A549 (cell line): Measurements from ENCODE around the gene VAPB. TPM values are rescaled to one million over a fixed set of nuclear protein-coding genes. Genes with fewer than 3 reads are reported as not detected.

Experiments
- ATAC-seq, 2 experiments: fragments of 200-7000 bp in 1 of 2; fragments of >200 bp in 1 of 2; cut with Nextera tagmentation in 1 of 2; cut with Tn5 transposase in 1 of 2; 3 replicates each; pipeline versions ENCODE4 v1.8.0 to v1.9.1; 2018 to 2020; ENCODE audit warnings: mild to moderate bottlenecking in 1 of 2, moderate library complexity in 1 of 2
- CTCF ChIA-PET: fragments of 300-600 bp; sonication (Branson Sonifier 250); formaldehyde crosslinking; extraction: SDS; loops from one replicate; lab custom pipeline; 2021; ENCODE audit warnings: antibody characterized with exemption, inconsistent platforms; lab: Yijun Ruan, JAX
- POLR2A ChIA-PET: fragments of 350-600 bp; formaldehyde crosslinking; extraction: SDS; loops from one replicate; lab custom pipeline; 2021; ENCODE audit warnings: antibody characterized with exemption, inconsistent platforms; lab: Yijun Ruan, JAX
- DNase-seq, 2 experiments: peaks; one replicate each; pipeline versions ENCODE4 v3.0.0 to v3.0.0-alpha.2; 2011 to 2016; ENCODE audit warnings: low read depth in 1 of 2, low spot score in 1 of 2
- FAIRE-seq: peaks from 2 replicates; lab custom pipeline; 2011; peaks lifted over from hg19 to GRCh38; lab: Jason Lieb, UNC
- H3K27ac ChIP-seq, 2 experiments: fragments of >200 bp; sonication (Bioruptor Twin); formaldehyde crosslinking; 3 replicates each; pipeline ENCODE4 v1.5.1; 2016 to 2017
- H3K4me1 ChIP-seq: fragments of >200 bp; sonication (Bioruptor Twin); formaldehyde crosslinking; 3 replicates; pipeline ENCODE4 v1.6.1; 2016
- H3K4me2 ChIP-seq: fragments of >200 bp; sonication (Bioruptor Twin); formaldehyde crosslinking; 3 replicates; pipeline ENCODE4 v1.6.1; 2016
- H3K4me3 ChIP-seq: fragments of >200 bp; sonication (Bioruptor Twin); formaldehyde crosslinking; 3 replicates; pipeline ENCODE4 v1.5.1; 2016
- H3K9me3 ChIP-seq: fragments of >200 bp; sonication (Bioruptor Twin); formaldehyde crosslinking; 3 replicates; pipeline ENCODE4 v1.6.1; 2016
- CEBPB ChIP-seq, 2 experiments: fragments of >200 bp in 1 of 2; sonication (Bioruptor Twin) in 1 of 2; formaldehyde crosslinking in 1 of 2; IDR thresholded peaks; 2 replicates each; pipeline ENCODE4 v1.6.1; 2012 to 2016
- FOSB ChIP-seq: fragments of 250-450 bp; sonication (Bioruptor Pico); IDR thresholded peaks from 2 replicates; pipeline ENCODE4 v1.5.0; 2020; ENCODE audit warnings: mild to moderate bottlenecking, moderate library complexity
- FOSL2 ChIP-seq, 2 experiments: fragments of 450-650 bp in 1 of 2; fragments of >200 bp in 1 of 2; sonication (Bioruptor Twin) in 1 of 2; formaldehyde crosslinking; IDR thresholded peaks; 2 replicates each; pipeline versions ENCODE4 v1.5.0 to v1.6.1; 2016 to 2020; ENCODE audit warnings: mild to moderate bottlenecking in 1 of 2, moderate library complexity in 1 of 2
- MAFK ChIP-seq: fragments of 450-650 bp; IDR thresholded peaks from 2 replicates; pipeline ENCODE4 v1.6.1; 2014; ENCODE audit not compliant: partially characterized antibody
- PHF8 ChIP-seq: fragments of 200-600 bp; sonication (generic); IDR thresholded peaks from 2 replicates; pipeline ENCODE4 v1.6.1; 2016; ENCODE audit warnings: low read depth, mild to moderate bottlenecking, antibody characterized with exemption, moderate library complexity, borderline replicate concordance
- RNF2 ChIP-seq: fragments of 200-600 bp; sonication (generic); IDR thresholded peaks from 2 replicates; pipeline ENCODE4 v1.6.1; 2016; ENCODE audit warnings: low read depth, mild to moderate bottlenecking, antibody characterized with exemption, moderate library complexity, borderline replicate concordance
- ZC3H11A ChIP-seq: fragments of 450-650 bp; IDR thresholded peaks from 2 replicates; pipeline ENCODE4 v1.6.1; 2014; ENCODE audit warnings: antibody characterized with exemption, mild to moderate bottlenecking
- ZNF302 ChIP-seq: fragments of 250-450 bp; sonication (Bioruptor Pico); IDR thresholded peaks from 2 replicates; pipeline ENCODE4 v1.9.0; 2021; ENCODE audit warnings: inconsistent platforms, mild to moderate bottlenecking, moderate library complexity
- WGBS: methylation state at CpG from one replicate; pipeline ENCODE4 v1.1.6; 2017; ENCODE audit errors: missing lambda C conversion rate; 5-methylcytosine and 5-hydroxymethylcytosine counted together
- polyA plus RNA-seq, 4 experiments: library from polyadenylated mRNA; depleted of rRNA in 3 of 4; stranded (reverse); fragments of >200 nt; fragmentation: RNase III in 1 of 4; extraction: RNeasy Plus Mini Kit Qiagen cat#74134 plus additional on column Dnase treatment in 1 of 4; gene quantifications; 2 replicates in 3 of 4; 3 replicates in 1 of 4; pipeline ENCODE4 v1.2.3, GENCODE V29; 2011 to 2017
- TF ChIP-seq, protein P1 (sequence below): IDR thresholded peaks from 2 replicates; pipeline ENCODE4 v1.6.1; 2012
- TF ChIP-seq, protein P2 (sequence below): fragments of 450-650 bp; IDR thresholded peaks from 2 replicates; pipeline ENCODE4 v1.6.1; 2014; ENCODE audit warnings: antibody characterized with exemption

The VAPB gene
- polyA plus RNA-seq, 2 of the 4 experiments (the other 2 are of a cell fraction): 43.8 to 44.0 TPM

- peak; percentile 87 to 91; a peak in 5 of 6 replicates for ATAC-seq
- Histone ChIP-seq H3K4me2 (peak overlapping the region; percentile 16), H3K4me1 (peaks cover 35% of the 10 kb centered on the region), H3K4me3 (no peak overlapping the region), H3K27ac (peak overlapping the region in 1 of 2 experiments; percentile 48; a peak in 3 of 6 replicates), H3K9me3 (no peaks in the 10 kb centered on the region)
- ChIA-PET CTCF (interaction anchor here (0.7 to 3.8 kb wide), 4 partner anchors 11 to 1184 kb away, joined by 3 to 19 read pairs (median 4); no protein-coding TSS in a partner anchor), POLR2A (no interaction called here)
- peak; percentile 45 to 53 for DNase-seq
- 53% methylated on average over 5 of the region's 5 CpGs for WGBS
- no peak for FAIRE-seq
- TF ChIP-seq FOSB (CRISPR knock-in tag): no peak
- peak; percentile 44; the same call in 1 of the 2 replicates for TF ChIP-seq FOSL2 (IDR thresholded peaks at IDR 0.05)
- 0 out of 2 replicates have a peak, but pooled peaks have one; percentile 24 for TF ChIP-seq FOSL2 (CRISPR knock-in tag; IDR thresholded peaks at IDR 0.05)
- TF ChIP-seq, protein P1, sequence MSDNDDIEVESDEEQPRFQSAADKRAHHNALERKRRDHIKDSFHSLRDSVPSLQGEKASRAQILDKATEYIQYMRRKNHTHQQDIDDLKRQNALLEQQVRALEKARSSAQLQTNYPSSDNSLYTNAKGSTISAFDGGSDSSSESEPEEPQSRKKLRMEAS: peak; percentile 41; the same call in 1 of the 2 replicates
These were observed 48.0 kb downstream of the VAPB start for GRCh38 chr20:58436868-58437645.

DNA sequence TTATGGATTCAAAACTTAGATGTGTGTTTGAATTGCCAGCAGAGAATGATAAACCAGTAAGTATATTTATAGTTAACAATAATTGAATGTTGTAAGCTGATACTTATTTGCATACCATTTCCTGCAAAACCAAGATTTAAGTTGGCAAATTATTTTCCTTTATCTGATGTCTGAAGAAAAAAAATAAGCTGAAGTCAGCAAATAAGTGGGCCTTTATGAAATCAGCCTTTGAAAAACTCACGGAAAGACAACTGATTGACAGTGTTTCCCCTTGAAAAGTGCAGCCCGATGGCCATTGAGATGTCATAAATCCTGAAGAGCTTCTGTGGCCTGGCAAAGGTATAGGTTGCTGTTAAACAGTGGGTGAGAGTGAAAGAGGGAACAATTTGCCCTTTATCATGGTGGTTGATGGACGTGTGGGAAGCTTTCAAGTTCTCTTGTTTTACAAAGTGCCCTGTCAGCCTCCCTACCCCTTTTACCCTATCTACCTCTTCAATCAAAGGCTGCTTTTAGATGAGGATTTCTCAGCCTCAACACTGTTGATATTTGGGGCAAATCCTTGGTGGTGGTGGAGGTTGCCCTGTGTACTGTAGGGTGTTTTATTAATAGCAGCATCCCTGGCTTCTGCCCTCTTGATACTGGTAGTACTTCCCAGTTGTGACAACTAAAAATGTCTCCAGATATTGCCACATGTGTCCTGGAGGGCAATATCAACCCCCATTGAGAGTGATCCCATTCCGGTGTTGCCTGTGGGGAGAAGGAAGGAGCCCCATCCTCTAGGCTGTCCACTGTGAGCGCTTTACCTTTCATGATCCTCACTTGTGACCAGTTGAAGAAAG is 50.2 kb downstream of the VAPB start:
- ChIA-PET CTCF (interaction anchor here (1.1 to 3.8 kb wide), 2 partner anchors 9 to 212 kb away, joined by 3 to 19 read pairs; partner anchors contain the start of gene STX16), POLR2A (no interaction called here)
- Histone ChIP-seq H3K4me1 (peaks cover 27% of the 10 kb centered on the region), H3K4me3 (no peak overlapping the region), H3K27ac (peak overlapping the region in 1 of 2 experiments; percentile 10; a peak in 1 of 6 replicates), H3K9me3 (no peaks in the 10 kb centered on the region), H3K4me2 (no peak overlapping the region)
- DNase-seq (no peak), ATAC-seq (no peak), FAIRE-seq (no peak)
- TF ChIP-seq MAFK (peak; percentile 95), CEBPB (IDR thresholded peaks at IDR 0.05) (no peak)
- 92% methylated on average over 5 of the region's 5 CpGs for WGBS

DNA sequence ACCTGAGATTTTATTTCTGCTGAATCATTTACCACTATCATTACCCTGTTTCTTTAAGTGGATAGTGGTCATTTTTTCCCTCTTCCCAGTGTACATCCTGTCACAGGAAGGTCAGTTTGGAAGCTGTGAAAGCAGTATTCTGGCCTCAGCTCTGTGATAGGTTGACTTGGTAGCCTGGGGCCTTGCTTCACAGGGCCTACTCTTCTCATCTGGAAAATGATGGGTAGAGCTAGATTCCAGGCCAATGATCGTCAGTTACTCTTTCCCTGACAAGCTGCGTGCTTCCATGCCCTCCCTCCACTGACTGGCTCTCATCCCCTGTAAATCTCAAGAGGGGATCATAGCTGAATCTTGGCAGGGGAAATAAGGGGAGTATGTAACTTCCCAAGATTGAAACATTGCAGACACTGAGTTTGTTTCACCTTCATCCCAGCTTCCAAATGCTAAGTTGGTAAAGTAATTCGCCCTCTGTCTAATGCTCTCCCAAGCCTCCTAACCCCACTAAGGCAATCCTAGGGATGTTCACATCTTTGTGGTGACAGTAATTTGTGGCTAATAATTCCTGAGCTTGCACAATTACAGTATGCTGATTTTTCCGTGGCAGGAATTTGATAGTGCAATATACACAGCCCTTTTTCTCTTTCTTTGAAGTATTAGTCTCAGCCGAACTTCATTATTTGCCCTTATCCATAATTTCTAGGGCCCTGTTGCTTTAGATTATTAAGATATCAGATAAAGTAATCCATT is 51.2 kb downstream of the VAPB start:
- CTCF ChIA-PET: interaction anchor here (1.1 to 3.8 kb wide), 2 partner anchors 8 to 211 kb away, joined by 3 to 19 read pairs; partner anchors contain the start of gene STX16

DNA sequence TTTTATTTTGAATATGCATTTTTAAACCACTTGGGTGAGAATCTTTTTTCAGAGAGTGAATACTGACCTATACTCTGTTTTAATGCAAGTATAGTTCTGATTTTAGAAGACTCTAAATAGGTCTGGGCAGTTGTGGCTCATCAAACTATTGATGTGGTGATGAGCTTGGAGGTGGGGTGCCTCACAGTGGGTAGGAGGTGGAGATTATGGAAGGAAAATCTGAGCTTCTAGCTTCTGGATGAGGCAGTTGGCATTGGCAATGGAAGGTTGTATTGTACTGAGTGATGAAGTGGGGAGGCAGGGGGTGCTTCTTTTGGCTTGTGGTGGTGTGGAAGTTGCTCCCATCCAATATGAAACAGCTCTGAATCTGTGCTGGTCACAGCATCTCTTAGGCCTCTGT is 52.7 kb downstream of the VAPB start:
- Histone ChIP-seq H3K27ac (no peak overlapping the region), H3K9me3 (no peaks in the 10 kb centered on the region), H3K4me2 (no peak overlapping the region), H3K4me1 (peaks cover 22% of the 10 kb centered on the region), H3K4me3 (no peak overlapping the region)
- ChIA-PET CTCF (interaction anchor here (0.6 to 1.3 kb wide), 3 partner anchors 9 to 195 kb away, joined by 3 to 5 read pairs (median 4); no protein-coding TSS in a partner anchor), POLR2A (no interaction called here)
- TF ChIP-seq ZC3H11A: no peak
- TF ChIP-seq RNF2: no peak
- TF ChIP-seq PHF8: no peak
- no peak for TF ChIP-seq CEBPB (IDR thresholded peaks at IDR 0.05)
- TF ChIP-seq ZNF302 (CRISPR knock-in tag): no peak
- DNase-seq: no peak
- FAIRE-seq: no peak
- ATAC-seq: no peak

More for the DNA sequence above, 51.2 kb downstream of the VAPB start:
- TF ChIP-seq, protein P2, sequence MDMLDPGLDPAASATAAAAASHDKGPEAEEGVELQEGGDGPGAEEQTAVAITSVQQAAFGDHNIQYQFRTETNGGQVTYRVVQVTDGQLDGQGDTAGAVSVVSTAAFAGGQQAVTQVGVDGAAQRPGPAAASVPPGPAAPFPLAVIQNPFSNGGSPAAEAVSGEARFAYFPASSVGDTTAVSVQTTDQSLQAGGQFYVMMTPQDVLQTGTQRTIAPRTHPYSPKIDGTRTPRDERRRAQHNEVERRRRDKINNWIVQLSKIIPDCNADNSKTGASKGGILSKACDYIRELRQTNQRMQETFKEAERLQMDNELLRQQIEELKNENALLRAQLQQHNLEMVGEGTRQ: no peak
- TF ChIP-seq, protein P1: no peak
- Histone ChIP-seq H3K4me3 (no peak overlapping the region), H3K27ac (peak overlapping the region in 1 of 2 experiments; percentile 10; a peak in 1 of 6 replicates), H3K4me2 (no peak overlapping the region), H3K4me1 (peaks cover 27% of the 10 kb centered on the region), H3K9me3 (no peaks in the 10 kb centered on the region)
- POLR2A ChIA-PET: no interaction called here
- no peak for DNase-seq
- 93% methylated on average over 5 of the region's 5 CpGs for WGBS
- FAIRE-seq: no peak
- no peak for ATAC-seq
